ENCODE data around the gene ARID1A. TPM values are rescaled to one million over a fixed set of nuclear protein-coding genes. Genes with fewer than 3 reads are reported as not detected.
A peak's percentile ranks its signal among the peaks of the same experiment; 100 is the strongest.

ARID1A gene
- total and polyA plus RNA-seq, 12 donors, result 14.5 to 62.5 (median 43.5) TPM

GRCh38 chr1:26754086-26754874, 58.5 kb downstream of the ARID1A start:
- Histone ChIP-seq H3K27ac (peak overlapping the region in 5 of 10 donors; percentile 11 to 73 (median 67)), H3K4me1 (peaks cover 20 to 77% (median 58%) of the 10 kb centered on the region in 9 donors), H3K36me3 (peaks cover 0 to 91% (median 10%) of the 10 kb centered on the region in 9 donors), H3K27me3 (no peaks in the 10 kb centered on the region), H3K9me3 (no peaks in the 10 kb centered on the region), H3K4me3 (no peak overlapping the region)
- no peak for ATAC-seq
- 84 to 85% methylated on average over 5 of the region's 5 CpGs for WGBS, 2 donors
- intact Hi-C loops (cut with DNase I), result loop anchor here in 1 of 10 donors (5.0 kb wide), 1 partner anchor 33 kb away; the partner anchor contains the start of gene PIGV
- TF ChIP-seq, protein P1, sequence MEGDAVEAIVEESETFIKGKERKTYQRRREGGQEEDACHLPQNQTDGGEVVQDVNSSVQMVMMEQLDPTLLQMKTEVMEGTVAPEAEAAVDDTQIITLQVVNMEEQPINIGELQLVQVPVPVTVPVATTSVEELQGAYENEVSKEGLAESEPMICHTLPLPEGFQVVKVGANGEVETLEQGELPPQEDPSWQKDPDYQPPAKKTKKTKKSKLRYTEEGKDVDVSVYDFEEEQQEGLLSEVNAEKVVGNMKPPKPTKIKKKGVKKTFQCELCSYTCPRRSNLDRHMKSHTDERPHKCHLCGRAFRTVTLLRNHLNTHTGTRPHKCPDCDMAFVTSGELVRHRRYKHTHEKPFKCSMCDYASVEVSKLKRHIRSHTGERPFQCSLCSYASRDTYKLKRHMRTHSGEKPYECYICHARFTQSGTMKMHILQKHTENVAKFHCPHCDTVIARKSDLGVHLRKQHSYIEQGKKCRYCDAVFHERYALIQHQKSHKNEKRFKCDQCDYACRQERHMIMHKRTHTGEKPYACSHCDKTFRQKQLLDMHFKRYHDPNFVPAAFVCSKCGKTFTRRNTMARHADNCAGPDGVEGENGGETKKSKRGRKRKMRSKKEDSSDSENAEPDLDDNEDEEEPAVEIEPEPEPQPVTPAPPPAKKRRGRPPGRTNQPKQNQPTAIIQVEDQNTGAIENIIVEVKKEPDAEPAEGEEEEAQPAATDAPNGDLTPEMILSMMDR (IDR thresholded peaks at IDR 0.05), result no peak
- no peak for DNase-seq

DNA sequence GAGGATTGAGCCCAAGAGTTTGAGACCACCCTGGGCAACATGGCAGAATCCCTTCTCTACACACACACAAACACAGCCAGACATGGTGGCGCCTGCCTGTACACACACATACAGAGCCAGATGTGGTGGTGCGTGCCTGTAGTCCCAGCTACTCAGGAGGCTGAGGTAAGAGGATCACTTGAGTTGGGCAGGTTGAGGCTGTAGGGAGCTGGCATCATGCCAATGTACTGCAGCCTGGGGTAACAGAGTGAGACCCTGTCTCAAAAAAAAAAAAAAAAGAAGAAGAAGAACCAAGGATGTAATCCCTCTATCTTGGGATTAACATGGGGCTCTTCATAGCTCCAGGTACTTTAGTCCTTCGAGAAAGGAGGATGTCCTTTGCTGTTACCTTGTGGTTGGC, 62.5 kb downstream of the ARID1A start:
- Histone ChIP-seq H3K4me1 (peaks cover 0 to 37% (median 20%) of the 10 kb centered on the region in 9 donors), H3K27ac (no peak overlapping the region), H3K9me3 (no peaks in the 10 kb centered on the region), H3K36me3 (peaks cover 0 to 97% (median 32%) of the 10 kb centered on the region in 9 donors), H3K27me3 (no peaks in the 10 kb centered on the region), H3K4me3 (no peak overlapping the region)
- intact Hi-C loops (cut with DNase I), result no loop called here
- TF ChIP-seq, protein P1 (IDR thresholded peaks at IDR 0.05), result no peak
- DNase-seq, result no peak
- 98 to 99% methylated on average over 3 of the region's 3 CpGs for WGBS, 2 donors
- ATAC-seq, result no peak

GRCh38 chr1:26759531-26759930, 63.7 kb downstream of the ARID1A start:
- intact Hi-C loops (cut with DNase I), result no loop called here
- H3K4me3 ChIP-seq, result no peak overlapping the region
- H3K27ac ChIP-seq, result no peak overlapping the region
- no peaks in the 10 kb centered on the region for H3K9me3 ChIP-seq
- H3K36me3 ChIP-seq, result peaks cover 0 to 99% (median 44%) of the 10 kb centered on the region in 9 donors
- DNase-seq (no peak), ATAC-seq (no peak)
- TF ChIP-seq, protein P1 (IDR thresholded peaks at IDR 0.05), result no peak
- H3K4me1 ChIP-seq, result peaks cover 0 to 25% (median 10%) of the 10 kb centered on the region in 9 donors
- H3K27me3 ChIP-seq, result no peaks in the 10 kb centered on the region

DNA sequence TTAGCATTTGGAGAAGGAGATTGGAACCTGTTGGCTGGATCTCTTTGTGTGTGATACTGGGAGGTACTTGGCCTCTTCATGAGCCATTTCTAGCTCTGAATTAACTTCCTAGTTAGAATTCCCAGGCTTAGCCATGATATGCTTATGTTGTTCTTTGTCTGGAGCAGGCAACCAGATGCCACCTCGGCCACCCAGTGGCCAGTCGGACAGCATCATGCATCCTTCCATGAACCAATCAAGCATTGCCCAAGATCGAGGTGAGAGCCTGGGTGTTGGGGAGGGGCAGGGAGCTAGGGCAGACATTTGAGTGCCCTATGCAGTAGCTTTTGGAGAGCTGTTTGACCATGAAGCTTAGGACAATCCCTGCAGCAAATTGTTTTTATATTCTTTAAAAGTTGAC, 65.4 kb downstream of the ARID1A start:
- H3K27me3 ChIP-seq, result no peaks in the 10 kb centered on the region
- H3K36me3 ChIP-seq, result peaks cover 0 to 99% (median 50%) of the 10 kb centered on the region in 9 donors
- H3K27ac ChIP-seq, result no peak overlapping the region
- no peak overlapping the region for H3K4me3 ChIP-seq
- intact Hi-C loops (cut with DNase I), result no loop called here
- TF ChIP-seq, protein P1 (IDR thresholded peaks at IDR 0.05), result peak in 4 of 9 donors; percentile 8 to 28 (median 12)
- no peaks in the 10 kb centered on the region for H3K9me3 ChIP-seq
- DNase-seq (no peak), ATAC-seq (peak in 5 of 8 donors; percentile 14 to 62 (median 35))
- WGBS, 2 donors, result 52 to 60% methylated on average over 3 of the region's 3 CpGs
- peaks cover 0 to 14% (median 0%) of the 10 kb centered on the region in 9 donors for H3K4me1 ChIP-seq

All from heart right ventricle (tissue), 16 donors.